Aorta (tissue), 5 donors: Measurements from ENCODE around the gene RASA4B. TPM values are rescaled to one million over a fixed set of nuclear protein-coding genes. Genes with fewer than 3 reads are reported as not detected.
"Not testable (repeated sequence)": the region's sequence is repeated elsewhere in the genome, so short reads cannot be mapped to it uniquely, and the experiment has no call there.

Experiments used
- ATAC-seq: fragments of 200-7000 bp; cut with Tn5 transposase; one replicate; pipeline ENCODE4 v1.9.1; 2022; ENCODE audit warnings: moderate library complexity; ENCODE audit not compliant: low FRiP score
- DNase-seq, 2 donors: peaks; one replicate each; pipeline ENCODE4 v3.0.0-alpha.2; 2020
- H3K27ac ChIP-seq, 2 donors: one replicate each; pipeline ENCODE4 v1.5.1; 2013; ENCODE audit warnings: low read length in 2 of 2, mild to moderate bottlenecking in 2 of 2, moderate library complexity in 2 of 2, control low read depth in 1 of 2, inconsistent platforms in 1 of 2, low read depth in 1 of 2
- H3K27me3 ChIP-seq, 2 donors: one replicate each; pipeline ENCODE4 v1.6.1; 2013; ENCODE audit warnings: control low read depth in 1 of 2, low read length in 1 of 2, mild to moderate bottlenecking in 1 of 2, moderate library complexity in 1 of 2; ENCODE audit not compliant: insufficient read depth in 2 of 2, control insufficient read depth in 1 of 2
- H3K36me3 ChIP-seq, 2 donors: one replicate each; pipeline ENCODE4 v1.6.1; 2013; ENCODE audit warnings: control low read depth in 1 of 2, low read length in 1 of 2, mild to moderate bottlenecking in 1 of 2; ENCODE audit not compliant: insufficient read depth in 2 of 2, control insufficient read depth in 1 of 2
- H3K4me1 ChIP-seq, 2 donors: one replicate each; pipeline ENCODE4 v1.6.1; 2013; ENCODE audit warnings: low read length in 2 of 2, control low read depth in 1 of 2, mild to moderate bottlenecking in 1 of 2, moderate library complexity in 1 of 2; ENCODE audit not compliant: insufficient read depth in 2 of 2, control insufficient read depth in 1 of 2
- H3K4me3 ChIP-seq, 2 donors: one replicate each; pipeline ENCODE4 v1.5.1; 2013; ENCODE audit warnings: low read length in 2 of 2, control low read depth in 1 of 2, mild to moderate bottlenecking in 1 of 2
- H3K9me3 ChIP-seq: one replicate; pipeline ENCODE4 v1.6.1; 2013; ENCODE audit warnings: mild to moderate bottlenecking, low read length; ENCODE audit not compliant: control insufficient read depth
- WGBS, 2 donors: extraction: QIAGEN DNeasy Blood & Tissue Kit; methylation state at CpG; one replicate each; pipeline ENCODE4 v1.1.7; 2013; 5-methylcytosine and 5-hydroxymethylcytosine counted together
- intact Hi-C, 2 donors: fragments of 100-400 bp; cut with DNase I; formaldehyde crosslinking; loops; one replicate each; pipeline versions ENCODE4 v1.14.2 to v1.15.0; 2022
- polyA plus RNA-seq, 2 donors: library from polyadenylated mRNA; stranded (reverse); fragments of 200-250 nt; gene quantifications; one replicate each; pipeline ENCODE4 v1.2.3, GENCODE V29; 2013
- total RNA-seq, 2 donors: library from RNA; stranded (reverse); fragmentation: NEBNext Ultra II Directional; extraction: Animal tissue kit (Norgen Biotek cat#: 25700); gene quantifications; one replicate each; pipeline ENCODE4 v1.2.1, GENCODE V29; 2021
- donor health status: healthy with polysubstance abuse.
- donor health status: Bipolar disorder and iron deficiency.
- donor health status: DM: no; HTN: no; CAD: no.
- donor health status: DM: no; HTN: no; CAD: no.
- donor health status: DM: yes; HTN: yes; CAD: no.

The RASA4B gene
- total and polyA plus RNA-seq, 4 donors = 14.4 to 81.9 (median 47.5) TPM

DNA sequence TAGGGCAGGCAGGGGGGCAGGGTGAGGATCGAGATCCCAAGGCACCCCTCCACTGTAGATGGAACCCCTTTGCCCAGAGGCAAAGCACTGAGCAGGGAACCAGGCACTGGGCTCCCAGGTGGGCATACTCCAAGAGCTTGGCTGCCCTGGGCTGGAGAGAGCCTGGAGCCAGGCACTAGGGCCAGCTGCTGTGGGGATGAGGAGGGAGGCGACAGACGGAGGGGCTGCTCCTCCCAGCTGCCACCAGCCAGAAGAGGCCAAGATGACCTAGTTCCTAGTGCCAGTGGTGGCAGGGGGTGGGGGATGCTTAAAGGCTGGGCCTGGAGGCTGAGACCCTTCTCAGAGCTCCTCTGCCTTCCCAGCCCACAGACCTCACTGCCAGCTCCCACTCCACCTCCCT, 1.7 kb downstream of the RASA4B start:
- ATAC-seq = peak; percentile 19
- H3K4me1 ChIP-seq, H3K36me3 ChIP-seq, H3K27ac ChIP-seq, H3K27me3 ChIP-seq, H3K4me3 ChIP-seq, H3K9me3 ChIP-seq, intact Hi-C loops, DNase-seq: not testable (repeated sequence)
- WGBS, 2 donors = no CpG with 5 or more reads among the region's 3 CpGs

DNA sequence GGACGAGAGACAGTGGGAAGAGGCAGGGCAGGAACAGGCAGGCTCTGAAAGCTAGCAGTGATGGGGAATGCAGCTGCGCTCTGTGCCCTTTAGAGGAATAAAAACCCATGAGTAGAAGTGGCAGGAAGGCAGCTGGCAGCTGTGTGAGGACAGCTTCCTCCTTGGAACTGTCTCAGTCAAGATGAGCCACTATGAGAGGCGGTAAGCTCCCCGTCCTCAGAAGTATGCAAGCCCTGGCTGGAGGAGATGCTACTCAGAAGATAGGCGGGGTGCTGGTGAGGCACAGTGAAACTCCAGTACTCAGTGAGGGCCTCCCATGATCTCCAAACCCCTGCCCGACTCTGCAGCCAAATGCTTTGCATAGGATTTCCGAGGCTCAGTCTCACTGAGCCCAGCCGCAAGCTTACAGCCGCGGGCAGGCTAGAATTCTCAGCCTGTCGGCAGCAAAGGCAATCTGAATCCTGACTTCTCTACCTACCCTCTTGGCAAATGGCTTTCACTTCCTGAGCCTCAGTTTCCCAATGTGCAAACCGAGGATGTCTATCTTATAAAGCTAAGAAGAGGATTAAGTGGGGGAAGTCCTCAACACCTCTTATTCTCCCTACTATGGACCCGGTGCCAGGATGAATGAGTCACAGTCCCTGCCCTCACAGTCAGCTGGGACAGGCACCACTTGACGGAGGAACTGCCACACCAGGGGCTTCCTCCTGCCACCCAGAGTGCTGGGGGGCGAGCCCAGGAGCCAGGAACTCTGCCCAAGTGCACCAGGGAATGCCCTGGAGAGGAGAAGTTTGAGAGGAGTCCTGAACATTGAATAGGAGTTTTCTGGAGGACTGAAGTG, 2.5 kb downstream of the RASA4B start:
- H3K4me1 ChIP-seq, H3K36me3 ChIP-seq, H3K27ac ChIP-seq, H3K9me3 ChIP-seq, intact Hi-C loops, H3K4me3 ChIP-seq, H3K27me3 ChIP-seq: not testable (repeated sequence)
- DNase-seq = peak in 1 of 2 donors; percentile 25
- ATAC-seq = peak; percentile 45
- WGBS, 2 donors = 0 to 27% methylated on average over 2 of the region's 15 CpGs

DNA sequence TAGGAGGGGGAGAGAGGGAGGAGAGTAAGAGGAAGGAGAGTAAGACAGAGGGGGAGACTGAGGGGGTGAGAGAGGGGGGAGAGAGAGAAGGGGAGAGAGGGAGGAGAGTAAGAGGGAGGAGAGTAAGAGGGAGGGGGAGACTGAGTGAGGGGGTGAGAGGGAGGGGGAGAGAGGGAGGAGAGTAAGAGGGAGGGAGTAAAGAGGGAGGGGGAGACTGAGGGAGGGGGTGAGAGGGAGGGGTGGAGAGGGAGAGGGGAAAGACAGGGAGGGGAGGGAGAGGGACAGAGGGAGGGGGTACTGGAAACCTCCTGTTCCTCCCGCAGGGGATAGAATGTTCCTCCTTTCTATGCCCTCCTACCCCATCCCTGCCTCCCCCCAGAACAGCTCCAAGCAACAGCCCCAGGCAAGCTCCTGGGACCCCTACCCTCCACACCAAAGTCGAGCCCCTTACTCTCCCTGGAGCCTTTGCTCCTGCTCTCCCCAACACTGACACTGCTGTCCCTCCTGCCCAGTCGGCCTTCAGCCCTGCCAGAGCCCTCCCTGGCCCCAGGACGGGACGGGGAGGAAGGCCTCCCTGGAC, 4.8 kb downstream of the RASA4B start:
- peak overlapping the region; percentile 44 to 87 for H3K27ac ChIP-seq
- ATAC-seq = peak; percentile 3
- H3K27me3 ChIP-seq, H3K4me1 ChIP-seq, H3K9me3 ChIP-seq, H3K4me3 ChIP-seq, H3K36me3 ChIP-seq, intact Hi-C loops: not testable (repeated sequence)
- peak; percentile 60 to 67 for DNase-seq
- WGBS, 2 donors = 13 to 28% methylated on average over 4 to 5 of the region's 5 CpGs

DNA sequence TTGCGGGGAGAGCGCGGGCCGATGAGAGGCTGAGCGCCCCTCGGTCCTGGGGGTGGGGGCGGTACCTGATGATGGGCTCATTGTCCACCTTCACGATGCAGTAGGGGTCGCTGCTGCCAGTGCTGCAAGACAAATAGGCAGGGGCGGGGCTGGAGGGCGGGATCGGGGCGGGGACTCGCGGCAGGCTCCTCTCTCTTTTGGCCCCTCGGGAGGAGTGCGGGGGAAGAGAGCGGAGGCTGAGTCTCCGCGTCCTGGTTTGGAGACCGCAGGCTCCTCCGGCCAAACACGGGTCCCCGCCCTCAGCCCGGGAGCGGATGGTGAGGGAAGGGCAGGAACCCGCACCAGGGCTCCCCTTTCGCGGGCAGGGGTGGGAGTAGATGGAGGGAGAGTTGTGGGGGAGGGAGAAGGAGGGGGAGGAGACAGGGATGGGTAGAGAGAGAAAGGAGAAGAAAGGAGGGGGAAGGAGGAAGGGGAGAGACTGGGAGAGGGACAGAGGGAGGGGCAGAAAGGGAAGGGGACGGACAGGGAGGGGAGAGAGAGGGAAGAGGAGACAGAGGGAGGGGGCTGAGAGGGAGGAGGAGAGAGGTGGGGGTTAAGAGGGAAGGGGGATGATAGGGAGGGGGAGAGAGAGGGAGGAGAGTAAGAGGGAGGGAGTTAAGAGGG, 5.6 kb downstream of the RASA4B start:
- WGBS, 2 donors = no CpG with 5 or more reads among the region's 30 CpGs
- H3K9me3 ChIP-seq, DNase-seq, H3K27ac ChIP-seq, H3K4me1 ChIP-seq, H3K27me3 ChIP-seq, H3K4me3 ChIP-seq, intact Hi-C loops, H3K36me3 ChIP-seq: not testable (repeated sequence)
- ATAC-seq = peak; percentile 68

DNA sequence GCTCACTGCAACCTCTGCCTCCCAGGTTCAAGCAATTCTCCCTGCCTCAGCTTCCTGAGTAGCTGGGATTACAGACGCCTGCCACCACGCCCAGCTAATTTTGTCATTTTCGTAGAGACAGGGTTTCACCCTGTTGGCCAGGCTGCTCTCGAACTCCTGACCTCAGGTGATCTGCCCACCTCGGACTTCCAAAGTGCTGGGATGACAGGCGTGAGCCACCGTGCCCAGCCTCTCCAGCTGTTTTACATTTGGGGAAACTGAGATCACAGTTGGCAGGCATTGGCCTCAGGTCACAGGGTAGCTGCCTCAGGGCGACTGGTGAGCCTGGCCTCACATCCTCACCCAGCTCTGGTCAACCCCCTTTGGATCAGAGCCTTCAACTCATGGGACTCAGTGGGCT, 7.0 kb downstream of the RASA4B start:
- H3K4me1 ChIP-seq, intact Hi-C loops, H3K27ac ChIP-seq, H3K4me3 ChIP-seq, H3K9me3 ChIP-seq, H3K36me3 ChIP-seq, ATAC-seq, H3K27me3 ChIP-seq: not testable (repeated sequence)
- WGBS, 2 donors = 72 to 75% methylated on average over 4 to 5 of the region's 8 CpGs
- DNase-seq = peak; percentile 28 to 32

DNA sequence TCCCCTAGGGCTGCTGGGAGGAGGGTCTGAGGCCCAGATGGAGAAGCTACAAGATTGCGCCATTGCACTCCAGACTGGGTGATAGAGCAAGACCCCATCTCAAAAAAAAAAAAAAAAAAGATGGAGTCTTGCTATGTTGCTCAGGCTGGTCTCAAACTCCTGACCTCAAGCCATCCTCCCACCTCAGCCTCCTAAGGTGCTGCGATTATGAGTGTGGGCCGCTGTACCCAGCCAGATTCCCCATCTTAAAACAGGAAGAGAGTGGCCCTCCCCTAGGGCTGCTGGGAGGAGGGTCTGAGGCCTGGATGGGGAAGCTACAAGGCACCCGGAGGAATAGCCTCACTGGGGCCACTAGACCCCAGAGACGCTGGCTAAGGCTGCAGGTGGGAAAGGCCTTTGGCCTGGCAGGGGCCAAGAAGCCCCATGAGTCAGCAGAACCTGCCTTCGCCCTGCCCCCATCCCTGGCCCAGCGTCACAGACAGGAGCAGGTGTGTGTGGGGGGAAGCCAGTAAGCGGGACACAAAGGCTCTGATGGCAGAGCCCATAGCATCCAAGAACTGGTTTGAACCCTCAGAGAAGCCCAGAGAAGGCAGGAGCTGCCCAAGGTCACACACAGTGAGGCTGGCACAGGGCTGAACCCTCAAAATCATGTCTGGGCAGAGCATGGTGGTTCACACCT, 10.0 kb downstream of the RASA4B start:
- H3K36me3 ChIP-seq, H3K4me3 ChIP-seq, H3K27ac ChIP-seq, ATAC-seq, H3K27me3 ChIP-seq, H3K4me1 ChIP-seq, intact Hi-C loops, H3K9me3 ChIP-seq: not testable (repeated sequence)
- peak in 1 of 2 donors; percentile 44 for DNase-seq
- 95 to 97% methylated on average over 2 of the region's 8 CpGs for WGBS, 2 donors

DNA sequence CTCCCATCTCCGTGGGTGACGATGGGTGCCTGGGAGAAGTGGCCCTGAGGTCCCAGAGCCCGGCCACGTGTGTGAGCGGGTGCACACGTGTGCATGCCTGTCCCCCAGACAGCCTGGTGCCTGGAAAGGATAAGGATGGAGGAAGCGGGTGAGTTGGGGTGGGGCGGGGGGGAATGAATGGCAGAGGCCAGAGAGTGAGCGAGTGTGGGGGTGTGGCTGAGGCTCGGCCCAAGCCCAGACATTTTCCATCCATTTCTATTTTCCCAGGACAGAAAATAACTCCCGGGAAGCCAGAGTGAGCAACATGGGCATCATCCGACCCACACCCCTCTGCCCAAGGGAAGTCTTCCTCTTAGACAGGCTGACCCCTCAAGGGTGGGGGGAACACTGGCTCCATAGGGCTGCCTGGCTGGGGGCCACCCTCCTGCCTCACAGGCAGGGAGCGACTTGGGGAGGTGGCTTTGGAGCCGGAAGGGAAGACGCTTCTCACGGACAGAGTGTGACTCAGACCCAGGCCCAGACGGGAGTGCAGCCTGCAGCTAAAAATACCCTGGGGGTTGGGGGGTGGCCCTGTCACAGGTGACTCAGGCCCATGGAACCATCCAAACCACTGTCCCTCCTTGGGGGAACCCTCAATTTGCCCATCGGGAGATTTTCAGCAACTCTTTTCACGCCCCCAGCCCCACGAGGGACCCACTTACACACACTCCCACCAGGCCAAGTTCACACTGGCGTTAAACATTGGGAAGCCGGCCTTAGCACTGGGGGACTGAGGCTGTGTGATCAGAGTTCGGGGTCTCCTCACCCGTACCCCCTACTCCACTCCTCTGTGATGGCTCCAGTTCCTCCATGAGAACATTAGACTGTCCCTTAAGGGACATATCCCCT, 12.0 kb downstream of the RASA4B start:
- H3K9me3 ChIP-seq, H3K36me3 ChIP-seq, H3K27me3 ChIP-seq, H3K27ac ChIP-seq, H3K4me3 ChIP-seq, H3K4me1 ChIP-seq, intact Hi-C loops: not testable (repeated sequence)
- peak in 1 of 2 donors; percentile 48 for DNase-seq
- WGBS, 2 donors = 63 to 68% methylated on average over 5 of the region's 24 CpGs
- peak; percentile 74 for ATAC-seq

DNA sequence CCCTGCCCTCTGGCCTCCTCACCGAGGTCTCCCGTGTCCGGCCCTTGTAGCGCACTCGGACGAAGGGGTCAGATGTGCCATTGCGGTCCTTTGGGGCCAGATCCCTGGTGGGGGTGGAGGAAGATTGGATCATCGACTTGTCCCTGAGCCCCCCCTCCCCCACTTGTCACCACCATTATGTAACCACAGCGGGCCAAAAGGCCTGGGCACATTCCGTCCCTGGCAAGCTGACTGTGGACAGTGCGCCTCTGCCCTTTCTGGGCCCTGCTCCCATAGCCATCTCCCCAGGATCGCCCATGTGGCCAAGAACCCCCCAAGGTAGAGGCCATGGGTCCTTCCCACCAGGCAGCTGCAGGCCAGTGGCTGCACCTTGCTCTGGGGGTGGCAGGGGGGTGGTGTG, 14.4 kb downstream of the RASA4B start:
- H3K27ac ChIP-seq, H3K36me3 ChIP-seq, H3K4me1 ChIP-seq, H3K27me3 ChIP-seq, H3K4me3 ChIP-seq, ATAC-seq, intact Hi-C loops, H3K9me3 ChIP-seq, DNase-seq: not testable (repeated sequence)
- no CpG with 5 or more reads among the region's 12 CpGs for WGBS, 2 donors
